ENCODE measurements around the gene COMTD1.

DNA sequence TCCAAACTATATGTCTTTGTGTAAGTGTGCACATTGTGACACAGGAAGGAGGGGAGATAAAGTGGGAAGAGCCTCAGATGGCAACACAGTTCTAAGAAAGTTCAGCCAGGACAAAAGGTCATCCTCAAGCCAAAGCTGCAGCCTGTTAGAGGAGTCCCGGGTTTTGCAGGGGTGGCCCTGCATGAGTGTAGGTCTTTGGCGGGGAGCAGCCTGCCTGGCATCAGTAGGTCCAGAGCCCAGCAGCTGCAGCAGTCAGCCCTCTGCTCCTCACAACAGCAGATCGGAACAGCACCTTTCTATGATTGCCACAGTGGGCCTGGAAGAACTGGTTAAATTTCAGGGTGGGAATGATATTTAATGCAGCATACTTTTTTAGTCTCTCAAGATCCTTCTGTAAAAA lies 38.7 kb downstream of the COMTD1 start:
- no peak for TF ChIP-seq RBBP5 (IDR thresholded peaks at IDR 0.05; ENCODE audit: borderline replicate concordance, low read depth, low read length)
- no peak for TF ChIP-seq POLR2A (IDR thresholded peaks at IDR 0.05; ENCODE audit: control extremely low read depth in 1 of 2, low read depth in 2 of 2, low read length in 2 of 2)
- TF ChIP-seq, protein P1, sequence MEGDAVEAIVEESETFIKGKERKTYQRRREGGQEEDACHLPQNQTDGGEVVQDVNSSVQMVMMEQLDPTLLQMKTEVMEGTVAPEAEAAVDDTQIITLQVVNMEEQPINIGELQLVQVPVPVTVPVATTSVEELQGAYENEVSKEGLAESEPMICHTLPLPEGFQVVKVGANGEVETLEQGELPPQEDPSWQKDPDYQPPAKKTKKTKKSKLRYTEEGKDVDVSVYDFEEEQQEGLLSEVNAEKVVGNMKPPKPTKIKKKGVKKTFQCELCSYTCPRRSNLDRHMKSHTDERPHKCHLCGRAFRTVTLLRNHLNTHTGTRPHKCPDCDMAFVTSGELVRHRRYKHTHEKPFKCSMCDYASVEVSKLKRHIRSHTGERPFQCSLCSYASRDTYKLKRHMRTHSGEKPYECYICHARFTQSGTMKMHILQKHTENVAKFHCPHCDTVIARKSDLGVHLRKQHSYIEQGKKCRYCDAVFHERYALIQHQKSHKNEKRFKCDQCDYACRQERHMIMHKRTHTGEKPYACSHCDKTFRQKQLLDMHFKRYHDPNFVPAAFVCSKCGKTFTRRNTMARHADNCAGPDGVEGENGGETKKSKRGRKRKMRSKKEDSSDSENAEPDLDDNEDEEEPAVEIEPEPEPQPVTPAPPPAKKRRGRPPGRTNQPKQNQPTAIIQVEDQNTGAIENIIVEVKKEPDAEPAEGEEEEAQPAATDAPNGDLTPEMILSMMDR (IDR thresholded peaks at IDR 0.05; ENCODE audit: control extremely low read depth in 1 of 3, insufficient read depth in 1 of 3, low read depth in 1 of 3, low read length in 3 of 3) = no peak
- no peak for TF ChIP-seq POLR2AphosphoS5 (IDR thresholded peaks at IDR 0.05; ENCODE audit: low read depth, low read length)
- TF ChIP-seq RAD21 (IDR thresholded peaks at IDR 0.05 in 1 of 2, conservative IDR thresholded peaks at IDR 0.05 in 1 of 2; ENCODE audit: low read depth in 2 of 2, low read length in 2 of 2) = no peak
- TF ChIP-seq CHD2 (IDR thresholded peaks at IDR 0.05; ENCODE audit: low read length) = no peak
- TF ChIP-seq SIN3A (conservative IDR thresholded peaks at IDR 0.05 in 1 of 2, IDR thresholded peaks at IDR 0.05 in 1 of 2; ENCODE audit: low read depth in 1 of 2, low read length in 2 of 2) = no peak
- no peak for TF ChIP-seq CEBPB (IDR thresholded peaks at IDR 0.05; ENCODE audit: low read depth, low read length)
- TF ChIP-seq EZH2 (IDR thresholded peaks at IDR 0.05; ENCODE audit: low read depth, low read length, severe bottlenecking) = no peak
- TF ChIP-seq EP300 (IDR thresholded peaks at IDR 0.05; ENCODE audit: borderline replicate concordance in 1 of 2, low read depth in 2 of 2, low read length in 2 of 2) = no peak
- TF ChIP-seq, protein P2, sequence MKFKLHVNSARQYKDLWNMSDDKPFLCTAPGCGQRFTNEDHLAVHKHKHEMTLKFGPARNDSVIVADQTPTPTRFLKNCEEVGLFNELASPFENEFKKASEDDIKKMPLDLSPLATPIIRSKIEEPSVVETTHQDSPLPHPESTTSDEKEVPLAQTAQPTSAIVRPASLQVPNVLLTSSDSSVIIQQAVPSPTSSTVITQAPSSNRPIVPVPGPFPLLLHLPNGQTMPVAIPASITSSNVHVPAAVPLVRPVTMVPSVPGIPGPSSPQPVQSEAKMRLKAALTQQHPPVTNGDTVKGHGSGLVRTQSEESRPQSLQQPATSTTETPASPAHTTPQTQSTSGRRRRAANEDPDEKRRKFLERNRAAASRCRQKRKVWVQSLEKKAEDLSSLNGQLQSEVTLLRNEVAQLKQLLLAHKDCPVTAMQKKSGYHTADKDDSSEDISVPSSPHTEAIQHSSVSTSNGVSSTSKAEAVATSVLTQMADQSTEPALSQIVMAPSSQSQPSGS (IDR thresholded peaks at IDR 0.05; ENCODE audit: low read length) = no peak
- TF ChIP-seq SIRT6 (IDR thresholded peaks at IDR 0.05; ENCODE audit: low read length) = no peak
- no peak for TF ChIP-seq FOSL1 (IDR thresholded peaks at IDR 0.05; ENCODE audit: insufficient read depth, low read depth, low read length)
